A549 (cell line): ENCODE measurements around the gene MSH6. TPM values are rescaled to one million over a fixed set of nuclear protein-coding genes. Genes with fewer than 3 reads are reported as not detected.

ENCODE experiments used
- ATAC-seq, 2 experiments: fragments of 200-7000 bp in 1 of 2; fragments of >200 bp in 1 of 2; cut with Nextera tagmentation in 1 of 2; cut with Tn5 transposase in 1 of 2; 3 replicates each; pipeline versions ENCODE4 v1.8.0 to v1.9.1; 2018 to 2020; ENCODE audit warnings: mild to moderate bottlenecking in 1 of 2, moderate library complexity in 1 of 2
- CTCF ChIA-PET: fragments of 300-600 bp; sonication (Branson Sonifier 250); formaldehyde crosslinking; extraction: SDS; loops from one replicate; lab custom pipeline; 2021; ENCODE audit warnings: antibody characterized with exemption, inconsistent platforms; lab: Yijun Ruan, JAX
- POLR2A ChIA-PET: fragments of 350-600 bp; formaldehyde crosslinking; extraction: SDS; loops from one replicate; lab custom pipeline; 2021; ENCODE audit warnings: antibody characterized with exemption, inconsistent platforms; lab: Yijun Ruan, JAX
- DNase-seq, 2 experiments: peaks; one replicate each; pipeline versions ENCODE4 v3.0.0 to v3.0.0-alpha.2; 2011 to 2016; ENCODE audit warnings: low read depth in 1 of 2, low spot score in 1 of 2
- FAIRE-seq: peaks from 2 replicates; lab custom pipeline; 2011; peaks lifted over from hg19 to GRCh38; lab: Jason Lieb, UNC
- H3K27ac ChIP-seq, 2 experiments: fragments of >200 bp; sonication (Bioruptor Twin); formaldehyde crosslinking; 3 replicates each; pipeline ENCODE4 v1.5.1; 2016 to 2017
- H3K4me1 ChIP-seq: fragments of >200 bp; sonication (Bioruptor Twin); formaldehyde crosslinking; 3 replicates; pipeline ENCODE4 v1.6.1; 2016
- H3K4me2 ChIP-seq: fragments of >200 bp; sonication (Bioruptor Twin); formaldehyde crosslinking; 3 replicates; pipeline ENCODE4 v1.6.1; 2016
- H3K4me3 ChIP-seq: fragments of >200 bp; sonication (Bioruptor Twin); formaldehyde crosslinking; 3 replicates; pipeline ENCODE4 v1.5.1; 2016
- H3K9me3 ChIP-seq: fragments of >200 bp; sonication (Bioruptor Twin); formaldehyde crosslinking; 3 replicates; pipeline ENCODE4 v1.6.1; 2016
- BHLHE40 ChIP-seq: IDR thresholded peaks from 2 replicates; pipeline ENCODE4 v1.6.1; 2012; ENCODE audit warnings: low read depth, low read length, inconsistent platforms
- CEBPB ChIP-seq, 2 experiments: fragments of >200 bp in 1 of 2; sonication (Bioruptor Twin) in 1 of 2; formaldehyde crosslinking in 1 of 2; IDR thresholded peaks; 2 replicates each; pipeline ENCODE4 v1.6.1; 2012 to 2016
- CHD2 ChIP-seq: fragments of 150-350 bp; IDR thresholded peaks from 2 replicates; pipeline ENCODE4 v1.6.1; 2014; ENCODE audit warnings: low read length; ENCODE audit not compliant: partially characterized antibody
- CHD4 ChIP-seq: fragments of 200-600 bp; sonication (generic); IDR thresholded peaks from 2 replicates; pipeline ENCODE4 v1.6.1; 2016; ENCODE audit warnings: antibody characterized with exemption, mild to moderate bottlenecking, borderline replicate concordance
- EP300 ChIP-seq, 2 experiments: fragments of >200 bp; sonication (Bioruptor Twin); formaldehyde crosslinking; IDR thresholded peaks; 2 replicates in 1 of 2; 3 replicates in 1 of 2; pipeline ENCODE4 v1.6.1; 2016 to 2017
- ESRRA ChIP-seq: fragments of 150-350 bp; IDR thresholded peaks from 2 replicates; pipeline ENCODE4 v1.6.1; 2014; ENCODE audit warnings: mild to moderate bottlenecking, low read length, borderline replicate concordance
- FOSL2 ChIP-seq, 2 experiments: fragments of 450-650 bp in 1 of 2; fragments of >200 bp in 1 of 2; sonication (Bioruptor Twin) in 1 of 2; formaldehyde crosslinking; IDR thresholded peaks; 2 replicates each; pipeline versions ENCODE4 v1.5.0 to v1.6.1; 2016 to 2020; ENCODE audit warnings: mild to moderate bottlenecking in 1 of 2, moderate library complexity in 1 of 2
- FOXS1 ChIP-seq: fragments of 250-450 bp; sonication (Bioruptor Pico); IDR thresholded peaks from 2 replicates; pipeline ENCODE4 v1.5.0; 2020; ENCODE audit warnings: mild to moderate bottlenecking, moderate library complexity
- NFE2L2 ChIP-seq: fragments of 150-350 bp; conservative IDR thresholded peaks from 2 replicates; pipeline ENCODE4 v1.6.1; 2014; ENCODE audit warnings: low read length
- POLR2A ChIP-seq: IDR thresholded peaks from 2 replicates; pipeline ENCODE4 v1.6.1; 2012; ENCODE audit warnings: mild to moderate bottlenecking, low read length
- POLR2AphosphoS2 ChIP-seq: conservative IDR thresholded peaks from 2 replicates; pipeline ENCODE4 v1.6.1; 2012; ENCODE audit warnings: low read length, improper control_type of control experiment, inconsistent platforms
- RARB ChIP-seq: fragments of 250-450 bp; sonication (Bioruptor Pico); IDR thresholded peaks from 2 replicates; pipeline ENCODE4 v1.8.0; 2021; ENCODE audit warnings: mild to moderate bottlenecking, moderate library complexity
- RCOR1 ChIP-seq: fragments of 150-350 bp; IDR thresholded peaks from 2 replicates; pipeline ENCODE4 v1.6.1; 2014; ENCODE audit warnings: antibody characterized with exemption, low read length, low read depth
- RFX5 ChIP-seq: fragments of 450-650 bp; IDR thresholded peaks from 2 replicates; pipeline ENCODE4 v1.7.1; 2014; ENCODE audit warnings: antibody characterized with exemption, mild to moderate bottlenecking, moderate library complexity
- RNF2 ChIP-seq: fragments of 200-600 bp; sonication (generic); IDR thresholded peaks from 2 replicates; pipeline ENCODE4 v1.6.1; 2016; ENCODE audit warnings: low read depth, mild to moderate bottlenecking, antibody characterized with exemption, moderate library complexity, borderline replicate concordance
- SREBF2 ChIP-seq: fragments of 450-650 bp; IDR thresholded peaks from 2 replicates; pipeline ENCODE4 v1.6.1; 2014; ENCODE audit warnings: mild to moderate bottlenecking, moderate library complexity
- WGBS: methylation state at CpG from one replicate; pipeline ENCODE4 v1.1.6; 2017; ENCODE audit errors: missing lambda C conversion rate; 5-methylcytosine and 5-hydroxymethylcytosine counted together
- polyA plus RNA-seq, 4 experiments: library from polyadenylated mRNA; depleted of rRNA in 3 of 4; stranded (reverse); fragments of >200 nt; fragmentation: RNase III in 1 of 4; extraction: RNeasy Plus Mini Kit Qiagen cat#74134 plus additional on column Dnase treatment in 1 of 4; gene quantifications; 2 replicates in 3 of 4; 3 replicates in 1 of 4; pipeline ENCODE4 v1.2.3, GENCODE V29; 2011 to 2017
- TF ChIP-seq, protein P1 (sequence below): fragments of 200-600 bp; sonication (generic); IDR thresholded peaks from 2 replicates; pipeline ENCODE4 v1.6.1; 2016; ENCODE audit warnings: antibody characterized with exemption, mild to moderate bottlenecking, moderate library complexity
- TF ChIP-seq, protein P2 (sequence below): fragments of 250-450 bp; sonication (Bioruptor Pico); IDR thresholded peaks from 2 replicates; pipeline ENCODE4 v1.5.0; 2020; ENCODE audit warnings: low read depth, mild to moderate bottlenecking, moderate library complexity
- TF ChIP-seq, protein P3 (sequence below): fragments of 450-650 bp; IDR thresholded peaks from 2 replicates; pipeline ENCODE4 v1.6.1; 2014; ENCODE audit warnings: antibody characterized with exemption
- TF ChIP-seq, protein P4 (sequence below): IDR thresholded peaks from 2 replicates; pipeline ENCODE4 v1.6.1; 2012
- TF ChIP-seq, protein P5 (sequence below): fragments of >200 bp; sonication (Bioruptor Twin); formaldehyde crosslinking; IDR thresholded peaks from 3 replicates; pipeline ENCODE4 v1.6.1; 2016
- TF ChIP-seq, protein P6 (sequence below): IDR thresholded peaks from 2 replicates; pipeline ENCODE4 v1.6.1; 2012; ENCODE audit warnings: low read depth, borderline replicate concordance

Gene MSH6
- polyA plus RNA-seq, 2 of the 4 experiments (the other 2 are of a cell fraction), result 82.7 to 108 TPM

DNA sequence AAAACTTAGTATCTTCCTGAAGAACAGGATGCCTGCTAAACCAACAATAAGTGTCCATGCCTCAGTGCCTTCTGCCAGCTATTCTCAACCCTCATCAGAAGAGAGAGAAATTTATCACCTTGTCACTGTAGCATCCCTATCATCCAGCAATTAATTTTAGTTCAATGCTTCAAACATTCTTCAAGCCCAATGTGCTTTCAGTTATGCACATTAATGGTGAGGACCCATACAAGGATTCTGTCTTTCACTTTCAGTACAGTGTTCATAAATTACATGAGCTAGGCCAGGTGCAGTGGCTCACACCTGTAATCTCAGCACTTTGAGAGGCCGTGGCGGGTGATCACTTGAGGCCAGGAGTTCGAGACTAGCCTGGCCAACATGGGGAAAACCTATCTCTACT lies 47.0 kb upstream of the MSH6 start (continued):
- TF ChIP-seq, protein P1, sequence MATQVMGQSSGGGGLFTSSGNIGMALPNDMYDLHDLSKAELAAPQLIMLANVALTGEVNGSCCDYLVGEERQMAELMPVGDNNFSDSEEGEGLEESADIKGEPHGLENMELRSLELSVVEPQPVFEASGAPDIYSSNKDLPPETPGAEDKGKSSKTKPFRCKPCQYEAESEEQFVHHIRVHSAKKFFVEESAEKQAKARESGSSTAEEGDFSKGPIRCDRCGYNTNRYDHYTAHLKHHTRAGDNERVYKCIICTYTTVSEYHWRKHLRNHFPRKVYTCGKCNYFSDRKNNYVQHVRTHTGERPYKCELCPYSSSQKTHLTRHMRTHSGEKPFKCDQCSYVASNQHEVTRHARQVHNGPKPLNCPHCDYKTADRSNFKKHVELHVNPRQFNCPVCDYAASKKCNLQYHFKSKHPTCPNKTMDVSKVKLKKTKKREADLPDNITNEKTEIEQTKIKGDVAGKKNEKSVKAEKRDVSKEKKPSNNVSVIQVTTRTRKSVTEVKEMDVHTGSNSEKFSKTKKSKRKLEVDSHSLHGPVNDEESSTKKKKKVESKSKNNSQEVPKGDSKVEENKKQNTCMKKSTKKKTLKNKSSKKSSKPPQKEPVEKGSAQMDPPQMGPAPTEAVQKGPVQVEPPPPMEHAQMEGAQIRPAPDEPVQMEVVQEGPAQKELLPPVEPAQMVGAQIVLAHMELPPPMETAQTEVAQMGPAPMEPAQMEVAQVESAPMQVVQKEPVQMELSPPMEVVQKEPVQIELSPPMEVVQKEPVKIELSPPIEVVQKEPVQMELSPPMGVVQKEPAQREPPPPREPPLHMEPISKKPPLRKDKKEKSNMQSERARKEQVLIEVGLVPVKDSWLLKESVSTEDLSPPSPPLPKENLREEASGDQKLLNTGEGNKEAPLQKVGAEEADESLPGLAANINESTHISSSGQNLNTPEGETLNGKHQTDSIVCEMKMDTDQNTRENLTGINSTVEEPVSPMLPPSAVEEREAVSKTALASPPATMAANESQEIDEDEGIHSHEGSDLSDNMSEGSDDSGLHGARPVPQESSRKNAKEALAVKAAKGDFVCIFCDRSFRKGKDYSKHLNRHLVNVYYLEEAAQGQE, result no peak
- TF ChIP-seq SREBF2 (no peak), BHLHE40 (no peak)

DNA sequence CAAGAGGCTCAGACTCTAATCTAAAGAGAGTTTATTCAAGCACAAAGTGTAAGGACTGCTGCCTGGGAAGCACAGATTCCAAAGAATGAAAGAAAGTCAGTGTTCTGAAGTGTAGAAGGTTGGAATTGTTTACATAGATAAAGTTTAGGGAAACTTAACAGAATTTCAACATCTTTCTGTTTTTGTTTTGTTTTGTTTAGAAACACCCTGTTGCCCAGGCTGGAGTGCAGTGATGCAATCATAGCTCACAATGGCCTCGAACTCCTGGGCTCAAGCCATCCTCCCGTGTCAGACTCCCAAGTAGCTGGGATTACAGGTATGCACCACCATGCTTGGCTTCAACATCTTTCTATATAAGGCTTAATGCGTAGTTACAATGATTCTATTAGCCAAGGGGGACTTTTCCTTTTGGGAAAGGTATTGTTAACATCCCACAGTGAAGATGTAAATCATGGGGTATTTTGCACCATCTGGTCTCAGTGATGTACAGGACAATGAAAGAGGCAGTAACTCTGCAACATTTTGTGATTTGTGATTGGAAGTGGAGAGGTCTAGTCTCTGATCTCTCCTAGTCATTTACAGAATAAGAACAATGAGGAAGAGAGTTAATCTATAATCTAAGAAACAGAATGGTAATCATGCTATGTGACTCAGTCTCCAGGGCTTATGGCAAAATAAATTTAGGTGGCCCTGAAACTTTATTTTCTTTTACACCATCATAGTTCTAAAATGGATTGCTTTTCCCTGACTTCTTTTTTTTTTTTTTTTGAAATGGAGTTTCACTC lies 45.6 kb upstream of the MSH6 start:
- FAIRE-seq (no peak), DNase-seq (no peak), ATAC-seq (no peak)
- CTCF ChIA-PET, result interaction anchor here (0.9 kb wide), 1 partner anchor 34 kb away, joined by 3 read pairs; no protein-coding TSS in a partner anchor
- no peak overlapping the region for H3K4me3 ChIP-seq
- no peak overlapping the region for H3K4me2 ChIP-seq
- 10% methylated on average over 3 of the region's 3 CpGs for WGBS
- POLR2A ChIA-PET, result no interaction called here
- no peak overlapping the region for H3K27ac ChIP-seq
- no peaks in the 10 kb centered on the region for H3K4me1 ChIP-seq
- TF ChIP-seq, protein P2, sequence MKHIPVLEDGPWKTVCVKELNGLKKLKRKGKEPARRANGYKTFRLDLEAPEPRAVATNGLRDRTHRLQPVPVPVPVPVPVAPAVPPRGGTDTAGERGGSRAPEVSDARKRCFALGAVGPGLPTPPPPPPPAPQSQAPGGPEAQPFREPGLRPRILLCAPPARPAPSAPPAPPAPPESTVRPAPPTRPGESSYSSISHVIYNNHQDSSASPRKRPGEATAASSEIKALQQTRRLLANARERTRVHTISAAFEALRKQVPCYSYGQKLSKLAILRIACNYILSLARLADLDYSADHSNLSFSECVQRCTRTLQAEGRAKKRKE (CRISPR knock-in tag), result no peak
- TF ChIP-seq CEBPB (IDR thresholded peaks at IDR 0.05), result no peak
- TF ChIP-seq RCOR1, result no peak
- TF ChIP-seq, protein P3, sequence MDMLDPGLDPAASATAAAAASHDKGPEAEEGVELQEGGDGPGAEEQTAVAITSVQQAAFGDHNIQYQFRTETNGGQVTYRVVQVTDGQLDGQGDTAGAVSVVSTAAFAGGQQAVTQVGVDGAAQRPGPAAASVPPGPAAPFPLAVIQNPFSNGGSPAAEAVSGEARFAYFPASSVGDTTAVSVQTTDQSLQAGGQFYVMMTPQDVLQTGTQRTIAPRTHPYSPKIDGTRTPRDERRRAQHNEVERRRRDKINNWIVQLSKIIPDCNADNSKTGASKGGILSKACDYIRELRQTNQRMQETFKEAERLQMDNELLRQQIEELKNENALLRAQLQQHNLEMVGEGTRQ, result no peak
- TF ChIP-seq ESRRA, result no peak
- TF ChIP-seq, protein P4, sequence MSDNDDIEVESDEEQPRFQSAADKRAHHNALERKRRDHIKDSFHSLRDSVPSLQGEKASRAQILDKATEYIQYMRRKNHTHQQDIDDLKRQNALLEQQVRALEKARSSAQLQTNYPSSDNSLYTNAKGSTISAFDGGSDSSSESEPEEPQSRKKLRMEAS, result no peak
- no peak for TF ChIP-seq RFX5
- no peak for TF ChIP-seq RNF2
- TF ChIP-seq NFE2L2, result no peak
- TF ChIP-seq EP300 (IDR thresholded peaks at IDR 0.05), result no peak
- TF ChIP-seq FOSL2 (IDR thresholded peaks at IDR 0.05), result no peak
- no peak for TF ChIP-seq FOSL2 (CRISPR knock-in tag; IDR thresholded peaks at IDR 0.05)
- no peak for TF ChIP-seq POLR2A
- H3K9me3 ChIP-seq, result no peaks in the 10 kb centered on the region

DNA sequence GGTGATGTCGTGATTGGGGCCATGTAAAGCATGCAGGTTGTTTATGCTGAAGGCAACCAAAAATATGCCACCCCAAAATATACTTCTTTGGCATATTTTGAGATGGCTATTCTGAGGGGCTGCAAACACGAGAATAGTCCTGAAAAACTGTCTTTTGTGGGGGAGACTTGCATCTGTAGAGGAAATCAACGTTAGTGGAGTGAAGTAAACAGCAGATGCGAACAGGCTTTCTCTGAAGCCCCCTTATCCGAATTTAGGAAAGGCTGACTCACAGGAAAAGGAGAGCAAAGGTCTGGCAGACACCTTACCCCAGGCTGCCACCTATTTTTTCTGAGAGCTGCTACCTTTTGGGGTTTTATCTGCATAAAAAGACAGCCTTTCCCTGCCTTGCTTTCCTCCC lies 44.6 kb upstream of the MSH6 start:
- DNase-seq, result no peak
- ChIA-PET POLR2A (no interaction called here), CTCF (interaction anchor here (0.6 to 1.0 kb wide), 4 partner anchors 13 to 225 kb away, joined by 3 to 8 read pairs (median 3); no protein-coding TSS in a partner anchor)
- FAIRE-seq, result no peak
- no peak overlapping the region for H3K4me2 ChIP-seq
- no peak for ATAC-seq
- H3K9me3 ChIP-seq, result no peaks in the 10 kb centered on the region
- H3K27ac ChIP-seq, result no peak overlapping the region
- no peaks in the 10 kb centered on the region for H3K4me1 ChIP-seq
- H3K4me3 ChIP-seq, result no peak overlapping the region
- WGBS, result 14% methylated on average over 5 of the region's 5 CpGs
- no peak for TF ChIP-seq POLR2A
- TF ChIP-seq NFE2L2, result no peak
- TF ChIP-seq, protein P5, sequence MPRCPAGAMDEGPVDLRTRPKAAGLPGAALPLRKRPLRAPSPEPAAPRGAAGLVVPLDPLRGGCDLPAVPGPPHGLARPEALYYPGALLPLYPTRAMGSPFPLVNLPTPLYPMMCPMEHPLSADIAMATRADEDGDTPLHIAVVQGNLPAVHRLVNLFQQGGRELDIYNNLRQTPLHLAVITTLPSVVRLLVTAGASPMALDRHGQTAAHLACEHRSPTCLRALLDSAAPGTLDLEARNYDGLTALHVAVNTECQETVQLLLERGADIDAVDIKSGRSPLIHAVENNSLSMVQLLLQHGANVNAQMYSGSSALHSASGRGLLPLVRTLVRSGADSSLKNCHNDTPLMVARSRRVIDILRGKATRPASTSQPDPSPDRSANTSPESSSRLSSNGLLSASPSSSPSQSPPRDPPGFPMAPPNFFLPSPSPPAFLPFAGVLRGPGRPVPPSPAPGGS, result no peak
- TF ChIP-seq, protein P1, result no peak
- no peak for TF ChIP-seq EP300 (IDR thresholded peaks at IDR 0.05)
- no peak for TF ChIP-seq POLR2AphosphoS2
- TF ChIP-seq, protein P6, sequence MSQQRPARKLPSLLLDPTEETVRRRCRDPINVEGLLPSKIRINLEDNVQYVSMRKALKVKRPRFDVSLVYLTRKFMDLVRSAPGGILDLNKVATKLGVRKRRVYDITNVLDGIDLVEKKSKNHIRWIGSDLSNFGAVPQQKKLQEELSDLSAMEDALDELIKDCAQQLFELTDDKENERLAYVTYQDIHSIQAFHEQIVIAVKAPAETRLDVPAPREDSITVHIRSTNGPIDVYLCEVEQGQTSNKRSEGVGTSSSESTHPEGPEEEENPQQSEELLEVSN, result no peak
- no peak for TF ChIP-seq CHD2
- TF ChIP-seq FOXS1 (CRISPR knock-in tag), result no peak
- no peak for TF ChIP-seq CHD4
- TF ChIP-seq SREBF2, result no peak
- no peak for TF ChIP-seq RARB
